H1 (cell line): ENCODE measurements around the gene RGS3. TPM values are rescaled to one million over a fixed set of nuclear protein-coding genes. Genes with fewer than 3 reads are reported as not detected.
A peak's percentile ranks its signal among the peaks of the same experiment; 100 is the strongest.

Experiments used
- CTCF ChIA-PET: fragments of 300-600 bp; sonication (Branson Sonifier 250); formaldehyde crosslinking; loops from one replicate; lab custom pipeline; 2021; ENCODE audit not compliant: partially characterized antibody; lab: Charles Lee
- POLR2A ChIA-PET: fragments of 300-600 bp; sonication (Branson Sonifier 250); formaldehyde crosslinking; loops from one replicate; lab custom pipeline; 2021; ENCODE audit warnings: inconsistent platforms; ENCODE audit not compliant: partially characterized antibody; lab: Charles Lee
- DNase-seq, 2 experiments: peaks; one replicate each; pipeline versions ENCODE4 v3.0.0 to v3.0.0-alpha.2; 2010 to 2022; ENCODE audit warnings: low spot score in 2 of 2, low read depth in 1 of 2, mixed read lengths in 1 of 2
- FAIRE-seq: peaks from 2 replicates; lab custom pipeline; 2011; peaks lifted over from hg19 to GRCh38; lab: Jason Lieb, UNC
- H2AFZ ChIP-seq: 2 replicates; pipeline ENCODE4 v1.8.1; 2012; ENCODE audit warnings: low read length, inconsistent platforms
- H2AK5ac ChIP-seq: 2 replicates; pipeline ENCODE4 v1.6.1; 2013; ENCODE audit warnings: low read depth, low read length
- H2BK120ac ChIP-seq: replicated peaks from 2 replicates; pipeline ENCODE3; 2013; ENCODE audit warnings: low read depth, low read length, inconsistent platforms
- H2BK12ac ChIP-seq: 2 replicates; pipeline ENCODE4 v1.6.1; 2013; ENCODE audit warnings: low read depth, low read length
- H2BK15ac ChIP-seq: 2 replicates; pipeline ENCODE4 v1.6.1; 2013; ENCODE audit warnings: low read length
- H2BK20ac ChIP-seq: 2 replicates; pipeline ENCODE4 v1.6.1; 2013; ENCODE audit warnings: low read length
- H2BK5ac ChIP-seq: 2 replicates; pipeline ENCODE4 v1.6.1; 2013; ENCODE audit warnings: low read depth, low read length
- H3K14ac ChIP-seq: 2 replicates; pipeline ENCODE4 v1.6.1; 2013; ENCODE audit warnings: inconsistent platforms; ENCODE audit not compliant: insufficient read length
- H3K18ac ChIP-seq: 2 replicates; pipeline ENCODE4 v1.6.1; 2013; ENCODE audit warnings: low read length; ENCODE audit errors: extremely low read depth
- H3K23ac ChIP-seq: 2 replicates; pipeline ENCODE4 v1.6.1; 2013; ENCODE audit warnings: inconsistent platforms; ENCODE audit not compliant: insufficient read length
- H3K23me2 ChIP-seq: 2 replicates; pipeline ENCODE4 v1.6.1; 2013; ENCODE audit warnings: low read depth, low read length
- H3K27ac ChIP-seq: 2 replicates; pipeline ENCODE4 v1.6.1; 2011; ENCODE audit warnings: low read depth, low read length, inconsistent platforms
- H3K27me3 ChIP-seq, 4 experiments: replicated peaks in 1 of 4; 1 replicate in 1 of 4; 2 replicates in 3 of 4; pipeline versions ENCODE4 v1.6.1 to v1.8.1; 2011 to 2013; ENCODE audit warnings: low read length in 3 of 4, mild to moderate bottlenecking in 3 of 4, inconsistent platforms in 2 of 4, mixed read lengths in 2 of 4, moderate library complexity in 1 of 4; ENCODE audit not compliant: control insufficient read depth in 3 of 4, insufficient read depth in 3 of 4; ENCODE audit errors: extremely low read depth in 1 of 4
- H3K36me3 ChIP-seq, 4 experiments: 2 replicates each; pipeline versions ENCODE4 v1.6.1 to v1.8.1; 2011 to 2013; ENCODE audit warnings: mild to moderate bottlenecking in 4 of 4, low read length in 3 of 4, moderate library complexity in 2 of 4, control low read depth in 1 of 4, inconsistent platforms in 1 of 4; ENCODE audit not compliant: insufficient read depth in 4 of 4, control insufficient read depth in 2 of 4
- H3K4ac ChIP-seq: replicated peaks from 2 replicates; pipeline ENCODE3; 2013; ENCODE audit warnings: low read length, low read depth, mixed read lengths, inconsistent platforms; ENCODE audit not compliant: insufficient read length
- H3K4me1 ChIP-seq, 4 experiments: replicated peaks in 1 of 4; 1 replicate in 1 of 4; 2 replicates in 3 of 4; pipeline versions ENCODE4 v1.6.1 to v1.8.1; 2011 to 2013; ENCODE audit warnings: low read length in 3 of 4, inconsistent platforms in 2 of 4, mixed read lengths in 1 of 4; ENCODE audit not compliant: insufficient read depth in 4 of 4, control insufficient read depth in 3 of 4
- H3K4me2 ChIP-seq, 2 experiments: 2 replicates each; pipeline versions ENCODE4 v1.6.1 to v1.8.1; 2011 to 2013; ENCODE audit warnings: low read depth in 2 of 2, low read length in 2 of 2, control low read depth in 1 of 2, inconsistent platforms in 1 of 2, mild to moderate bottlenecking in 1 of 2; ENCODE audit not compliant: insufficient read depth in 1 of 2
- H3K4me3 ChIP-seq, 4 experiments: fragments of 200-600, 300-600 bp in 1 of 4; sonication (generic), shearing (Covaris generic), sonication (Bioruptor Twin) in 1 of 4; 2 replicates each; pipeline versions ENCODE4 v1.5.1 to v1.8.1; 2011 to 2016; ENCODE audit warnings: low read length in 4 of 4, low read depth in 3 of 4, control low read depth in 2 of 4, inconsistent platforms in 2 of 4, mild to moderate bottlenecking in 2 of 4, mixed read lengths in 1 of 4, moderate library complexity in 1 of 4; ENCODE audit not compliant: insufficient read depth in 2 of 4; ENCODE audit errors: extremely low read depth in 1 of 4
- H3K56ac ChIP-seq: replicated peaks from 2 replicates; pipeline ENCODE3; 2013; ENCODE audit warnings: low read depth, mild to moderate bottlenecking, mixed read lengths, low read length, inconsistent platforms; ENCODE audit not compliant: insufficient read length
- H3K79me1 ChIP-seq: 2 replicates; pipeline ENCODE4 v1.6.1; 2013; ENCODE audit warnings: low read depth, low read length, control low read depth
- H3K79me2 ChIP-seq, 2 experiments: 2 replicates each; pipeline versions ENCODE4 v1.6.1 to v1.8.1; 2012 to 2013; ENCODE audit warnings: low read length in 2 of 2, mild to moderate bottlenecking in 2 of 2, inconsistent platforms in 1 of 2; ENCODE audit not compliant: insufficient read depth in 2 of 2, control insufficient read depth in 1 of 2
- H3K9ac ChIP-seq, 4 experiments: replicated peaks in 1 of 4; 1 replicate in 1 of 4; 2 replicates in 3 of 4; pipeline versions ENCODE4 v1.6.1 to v1.8.1; 2011 to 2013; ENCODE audit warnings: low read depth in 3 of 4, low read length in 3 of 4, control low read depth in 2 of 4, mild to moderate bottlenecking in 2 of 4, moderate library complexity in 2 of 4, inconsistent platforms in 1 of 4; ENCODE audit errors: extremely low read depth in 1 of 4
- H3K9me3 ChIP-seq, 2 experiments: 2 replicates each; pipeline versions ENCODE4 v1.6.1 to v1.8.1; 2012 to 2013; ENCODE audit warnings: mild to moderate bottlenecking in 2 of 2, moderate library complexity in 2 of 2, control low read depth in 1 of 2, inconsistent platforms in 1 of 2, low read depth in 1 of 2, low read length in 1 of 2, mixed read lengths in 1 of 2; ENCODE audit not compliant: insufficient read depth in 2 of 2
- H4K20me1 ChIP-seq, 2 experiments: replicated peaks in 1 of 2; 2 replicates each; pipeline versions ENCODE3 to v1.8.1; 2011 to 2013; ENCODE audit warnings: inconsistent platforms in 2 of 2, low read length in 2 of 2, mild to moderate bottlenecking in 1 of 2; ENCODE audit not compliant: insufficient read depth in 2 of 2, control insufficient read depth in 1 of 2
- H4K5ac ChIP-seq: 2 replicates; pipeline ENCODE4 v1.6.1; 2013; ENCODE audit warnings: low read length, low read depth, mixed read lengths, inconsistent platforms; ENCODE audit not compliant: insufficient read length
- H4K8ac ChIP-seq: 2 replicates; pipeline ENCODE4 v1.8.0; 2013; ENCODE audit warnings: mild to moderate bottlenecking, moderate library complexity, low read length, inconsistent platforms; ENCODE audit not compliant: insufficient read depth; ENCODE audit errors: extremely low read depth
- H4K91ac ChIP-seq: replicated peaks from 2 replicates; pipeline ENCODE3; 2013; ENCODE audit warnings: low read length, mixed read lengths, inconsistent platforms; ENCODE audit not compliant: insufficient read length
- ATF2 ChIP-seq: IDR thresholded peaks from 2 replicates; pipeline ENCODE4 v1.6.1; 2012; ENCODE audit warnings: low read length, inconsistent platforms
- BACH1 ChIP-seq: IDR thresholded peaks from 2 replicates; pipeline ENCODE4 v1.6.1; 2012; ENCODE audit warnings: low read length, improper control_type of control experiment
- BRCA1 ChIP-seq: IDR thresholded peaks from 2 replicates; pipeline ENCODE4 v1.6.1; 2012; ENCODE audit warnings: low read depth, low read length, improper control_type of control experiment
- CBX5 ChIP-seq: fragments of 300-800, 300-1000 bp; sonication (generic); IDR thresholded peaks from 2 replicates; pipeline ENCODE4 v1.7.1; 2016; ENCODE audit warnings: antibody characterized with exemption, low read length, low read depth
- CHD1 ChIP-seq: IDR thresholded peaks from 2 replicates; pipeline ENCODE4 v1.6.1; 2012; ENCODE audit warnings: low read depth, low read length, improper control_type of control experiment
- CREB1 ChIP-seq: IDR thresholded peaks from 2 replicates; pipeline ENCODE4 v1.6.1; 2012; ENCODE audit warnings: inconsistent platforms
- HDAC2 ChIP-seq, 2 experiments: fragments of 300-600 bp in 1 of 2; sonication (generic) in 1 of 2; IDR thresholded peaks; 2 replicates each; pipeline ENCODE4 v1.6.1; 2011 to 2012; ENCODE audit warnings: low read depth in 2 of 2, low read length in 2 of 2, mild to moderate bottlenecking in 2 of 2, moderate library complexity in 2 of 2, borderline replicate concordance in 1 of 2, inconsistent platforms in 1 of 2
- KDM1A ChIP-seq: fragments of 200-600, 300-600 bp; sonication (generic); IDR thresholded peaks from 2 replicates; pipeline ENCODE4 v1.7.1; 2016; ENCODE audit warnings: mild to moderate bottlenecking, low read length, borderline replicate concordance
- KDM5A ChIP-seq: fragments of 200-600 bp; IDR thresholded peaks from 2 replicates; pipeline ENCODE4 v1.7.1; 2012; ENCODE audit warnings: mild to moderate bottlenecking, low read length, inconsistent platforms, mixed read lengths
- RFX5 ChIP-seq: IDR thresholded peaks from 2 replicates; pipeline ENCODE4 v1.6.1; 2011; ENCODE audit warnings: low read depth, low read length, improper control_type of control experiment, borderline replicate concordance
- SIX5 ChIP-seq: IDR thresholded peaks from 2 replicates; pipeline ENCODE4 v1.6.1; 2011; ENCODE audit warnings: mild to moderate bottlenecking, low read depth, low read length
- SP2 ChIP-seq: IDR thresholded peaks from 2 replicates; pipeline ENCODE4 v1.6.1; 2012; ENCODE audit warnings: mild to moderate bottlenecking, low read length, inconsistent platforms
- TAF1 ChIP-seq: IDR thresholded peaks from 2 replicates; pipeline ENCODE4 v1.6.1; 2011; ENCODE audit warnings: mild to moderate bottlenecking, low read depth, low read length
- WGBS, 2 experiments: shearing (Covaris generic) in 1 of 2; methylation state at CpG; one replicate each; pipeline versions ENCODE4 v1.1.6 to v1.1.7; 2013 to 2015; ENCODE audit warnings: low lambda C conversion rate in 2 of 2, mixed read lengths in 2 of 2, inconsistent platforms in 1 of 2, low coverage in 1 of 2, missing lambda C conversion rate in 1 of 2; ENCODE audit not compliant: insufficient replicate concordance in 2 of 2, insufficient coverage in 1 of 2, insufficient read length in 1 of 2; ENCODE audit errors: extremely low coverage in 1 of 2, missing lambda C conversion rate in 1 of 2; 5-methylcytosine and 5-hydroxymethylcytosine counted together
- polyA plus RNA-seq, 7 experiments: library from polyadenylated mRNA; depleted of rRNA in 3 of 7; stranded (reverse) in 5 of 7; unstranded in 2 of 7; fragments of >200 nt in 5 of 7; fragments of 200-250 nt in 2 of 7; gene quantifications; 1 replicate in 5 of 7; 2 replicates in 1 of 7; 4 replicates in 1 of 7; pipeline versions ENCODE4 v1.2.1 to v1.2.3, GENCODE V29; 2011 to 2013; ENCODE audit warnings: missing spikeins in 2 of 7, mixed read lengths in 2 of 7
- total RNA-seq: library from RNA; stranded (reverse); fragmentation: NEBNext Ultra II Directional; extraction: Animal tissue kit (Norgen Biotek cat#: 25700); gene quantifications from 2 replicates; pipeline ENCODE4 v1.2.1, GENCODE V29; 2021

The RGS3 gene
- total and polyA plus RNA-seq, 2 of the 8 experiments (the other 6 are each of a cell fraction or from before 2014, with no cell fraction given), result 12.6 to 18.2 TPM

DNA sequence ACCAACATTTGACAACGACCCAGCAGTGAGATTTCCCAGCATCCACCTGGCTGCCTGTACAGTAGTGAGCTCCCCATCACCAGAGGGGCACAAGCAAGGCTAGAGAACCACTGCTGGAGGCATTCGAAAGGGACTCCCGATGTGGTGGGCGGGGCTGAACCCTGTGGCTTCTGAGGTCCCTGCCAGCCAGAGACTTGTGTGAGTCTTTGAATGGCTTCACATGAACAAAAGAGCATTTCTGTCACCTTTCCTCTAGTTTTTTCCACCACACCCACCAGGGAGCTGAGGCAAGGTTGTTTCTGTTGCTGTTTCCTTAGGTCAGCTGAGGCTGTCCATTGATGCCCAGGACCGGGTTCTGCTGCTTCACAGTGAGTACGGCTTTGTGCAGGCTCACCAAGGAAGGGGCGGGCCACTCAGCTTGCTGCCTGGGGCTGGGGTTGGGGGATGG is 15.7 kb downstream of the RGS3 start:
- TF ChIP-seq TAF1, result no peak
- no peak for TF ChIP-seq ATF2
- no peak for TF ChIP-seq BACH1
- TF ChIP-seq CBX5, result no peak
- TF ChIP-seq CHD1, result no peak
- no peak for TF ChIP-seq BRCA1
- TF ChIP-seq KDM1A, result peak; percentile 90; the same call in 1 of the 2 replicates
- TF ChIP-seq SP2, result no peak
- TF ChIP-seq HDAC2 (IDR thresholded peaks at IDR 0.05; ENCODE audit: borderline replicate concordance in 1 of 2, low read depth in 2 of 2, low read length in 2 of 2), result peak in 1 of 2 experiments; percentile 82; a peak in 1 of 4 replicates
- TF ChIP-seq KDM5A, result no peak
- TF ChIP-seq CREB1, result no peak
- TF ChIP-seq SIX5, result no peak
- TF ChIP-seq RFX5, result no peak
- Histone ChIP-seq H3K4ac (no peak overlapping the region), H3K4me3 (no peak overlapping the region), H2AFZ (no peak overlapping the region), H2AK5ac (no peak overlapping the region), H2BK120ac (no peak overlapping the region), H2BK15ac (no peak overlapping the region), H3K18ac (no peak overlapping the region), H3K27me3 (no peaks in the 10 kb centered on the region), H3K36me3 (no peaks in the 10 kb centered on the region), H3K9ac (no peak overlapping the region), H2BK5ac (no peak overlapping the region), H3K4me2 (no peak overlapping the region), H3K79me1 (no peaks in the 10 kb centered on the region), H3K23ac (no peak overlapping the region), H4K20me1 (no peaks in the 10 kb centered on the region), H2BK12ac (no peak overlapping the region), H3K4me1 (peaks cover 0 to 5% (median 2%) of the 10 kb centered on the region in 4 experiments; a peak in 3 of 7 replicates), H2BK20ac (no peak overlapping the region), H3K9me3 (no peaks in the 10 kb centered on the region), H4K5ac (no peak overlapping the region), H3K27ac (no peak overlapping the region), H3K14ac (no peak overlapping the region), H3K79me2 (no peaks in the 10 kb centered on the region), H4K91ac (no peak overlapping the region), H3K23me2 (no peaks in the 10 kb centered on the region), H4K8ac (no peak overlapping the region), H3K56ac (no peak overlapping the region)
- ChIA-PET POLR2A (no interaction called here), CTCF (interaction anchor here (1.0 to 1.7 kb wide), 7 partner anchors 10 to 176 kb away, joined by 3 to 8 read pairs (median 4); no protein-coding TSS in a partner anchor)
- FAIRE-seq (no peak), DNase-seq (no peak)
- 92% methylated on average over 7 of the region's 7 CpGs; no CpG with 5 or more reads in 1 of the 2 experiments for WGBS, 2 experiments
